WTC11 (cell line): Measurements from ENCODE around the gene SLC25A48. TPM values are rescaled to one million over a fixed set of nuclear protein-coding genes. Genes with fewer than 3 reads are reported as not detected.

ENCODE experiments used
- ATAC-seq: fragments of 200-7000 bp; cut with Tn5 transposase; 2 replicates; pipeline ENCODE4 v1.10.0; 2021; ENCODE audit warnings: mild to moderate bottlenecking, moderate library complexity
- CTCF ChIA-PET: fragments of 300-600 bp; sonication (Branson Sonifier 250); formaldehyde crosslinking; loops from one replicate; lab custom pipeline; 2021; ENCODE audit warnings: antibody characterized with exemption; lab: Charles Lee
- POLR2A ChIA-PET: fragments of 350-600 bp; sonication (Branson Sonifier 250); formaldehyde crosslinking; loops from one replicate; lab custom pipeline; 2021; ENCODE audit warnings: antibody characterized with exemption; lab: Charles Lee
- DNase-seq: peaks from one replicate; pipeline ENCODE4 v3.0.0; 2021; ENCODE audit warnings: low spot score
- H3K27ac Mint-ChIP-seq: 2 replicates; pipeline ENCODE4 v1.8.0; 2021; ENCODE audit warnings: mixed read lengths
- H3K27me3 Mint-ChIP-seq: 2 replicates; pipeline ENCODE4 v1.8.0; 2021; ENCODE audit warnings: low read depth, mild to moderate bottlenecking, moderate library complexity, mixed read lengths
- H3K36me3 Mint-ChIP-seq: 2 replicates; pipeline ENCODE4 v1.8.0; 2021; ENCODE audit warnings: mixed read lengths
- H3K4me1 Mint-ChIP-seq: 2 replicates; pipeline ENCODE4 v1.8.0; 2022; ENCODE audit warnings: mixed read lengths
- H3K4me3 Mint-ChIP-seq: 2 replicates; pipeline ENCODE4 v1.8.0; 2021; ENCODE audit warnings: mild to moderate bottlenecking, moderate library complexity, mixed read lengths
- H3K9me3 Mint-ChIP-seq: 2 replicates; pipeline ENCODE4 v1.8.0; 2021; ENCODE audit warnings: mixed read lengths
- AFF4 ChIP-seq: sonication (generic); formaldehyde crosslinking; IDR thresholded peaks from 2 replicates; pipeline ENCODE4 v1.8.1; 2023; ENCODE audit warnings: mild to moderate bottlenecking, missing genetic modification reagents, borderline replicate concordance
- ESRRA ChIP-seq: sonication (generic); formaldehyde crosslinking; IDR thresholded peaks from 2 replicates; pipeline ENCODE4 v1.8.1; 2022; ENCODE audit warnings: mild to moderate bottlenecking, missing genetic modification reagents, borderline replicate concordance
- FOXK1 ChIP-seq: sonication (generic); formaldehyde crosslinking; IDR thresholded peaks from 2 replicates; pipeline ENCODE4 v1.8.0; 2022; ENCODE audit warnings: mild to moderate bottlenecking, moderate library complexity, missing genetic modification reagents
- FOXP1 ChIP-seq: sonication (generic); formaldehyde crosslinking; IDR thresholded peaks from 2 replicates; pipeline ENCODE4 v1.8.0; 2022; ENCODE audit warnings: missing genetic modification reagents, mild to moderate bottlenecking, moderate library complexity, borderline replicate concordance
- GRHL2 ChIP-seq: fragments of 250-450 bp; sonication (Bioruptor Pico); IDR thresholded peaks from 2 replicates; pipeline ENCODE4 v1.8.0; 2022; ENCODE audit warnings: mild to moderate bottlenecking, moderate library complexity; ENCODE audit not compliant: insufficient replicate concordance, severe bottlenecking
- JAZF1 ChIP-seq: fragments of 250-450 bp; sonication (Bioruptor Pico); IDR thresholded peaks from 2 replicates; pipeline ENCODE4 v1.9.0; 2021; ENCODE audit warnings: moderate library complexity, mild to moderate bottlenecking, inconsistent platforms
- MXD4 ChIP-seq: fragments of 250-450 bp; sonication (Bioruptor Pico); IDR thresholded peaks from 2 replicates; pipeline ENCODE4 v1.8.0; 2021; ENCODE audit warnings: mild to moderate bottlenecking, moderate library complexity, borderline replicate concordance
- NR3C1 ChIP-seq: sonication (generic); formaldehyde crosslinking; conservative IDR thresholded peaks from 2 replicates; pipeline ENCODE4 v1.8.1; 2023; ENCODE audit warnings: low read depth, mild to moderate bottlenecking, missing genetic modification reagents
- RELA ChIP-seq: sonication (generic); formaldehyde crosslinking; IDR thresholded peaks from 2 replicates; pipeline ENCODE4 v1.8.1; 2022; ENCODE audit warnings: missing genetic modification reagents, mild to moderate bottlenecking, borderline replicate concordance
- SMAD3 ChIP-seq: sonication (generic); formaldehyde crosslinking; IDR thresholded peaks from 2 replicates; pipeline ENCODE4 v1.8.0; 2022; ENCODE audit warnings: missing genetic modification reagents, mild to moderate bottlenecking, borderline replicate concordance
- TEAD4 ChIP-seq: sonication (generic); formaldehyde crosslinking; IDR thresholded peaks from 2 replicates; pipeline ENCODE4 v1.8.0; 2022; ENCODE audit warnings: mild to moderate bottlenecking, missing genetic modification reagents
- ZNF219 ChIP-seq: sonication (generic); formaldehyde crosslinking; IDR thresholded peaks from 2 replicates; pipeline ENCODE4 v1.8.0; 2023; ENCODE audit warnings: missing genetic modification reagents, mild to moderate bottlenecking, borderline replicate concordance
- ZNF416 ChIP-seq: fragments of 250-450 bp; sonication (Bioruptor Pico); IDR thresholded peaks from 2 replicates; pipeline ENCODE4 v1.9.0; 2021; ENCODE audit warnings: mild to moderate bottlenecking, inconsistent platforms
- ZNF423 ChIP-seq: fragments of 250-450 bp; sonication (Bioruptor Pico); IDR thresholded peaks from 2 replicates; pipeline ENCODE4 v2.1.2; 2022; ENCODE audit warnings: mild to moderate bottlenecking, moderate library complexity
- total RNA-seq: library from RNA; stranded (reverse); gene quantifications from 3 replicates; pipeline ENCODE4 v1.2.3, GENCODE V29; 2021
- TF ChIP-seq, protein P1 (sequence below): sonication (generic); formaldehyde crosslinking; IDR thresholded peaks from 2 replicates; pipeline ENCODE4 v1.8.1; 2022; ENCODE audit warnings: low read depth, missing genetic modification reagents, borderline replicate concordance
- TF ChIP-seq, protein P2 (sequence below): sonication (generic); formaldehyde crosslinking; IDR thresholded peaks from 2 replicates; pipeline ENCODE4 v1.8.1; 2022; ENCODE audit warnings: low read depth, mild to moderate bottlenecking, moderate library complexity, missing genetic modification reagents, borderline replicate concordance
- TF ChIP-seq, protein P3 (sequence below): fragments of 250-450 bp; sonication (Bioruptor Pico); IDR thresholded peaks from 2 replicates; pipeline ENCODE4 v2.1.2; 2022; ENCODE audit warnings: mild to moderate bottlenecking, moderate library complexity
- TF ChIP-seq, protein P4 (sequence below): sonication (generic); formaldehyde crosslinking; IDR thresholded peaks from 2 replicates; pipeline ENCODE4 v1.8.1; 2023; ENCODE audit warnings: mild to moderate bottlenecking, missing genetic modification reagents, moderate library complexity
- TF ChIP-seq, protein P5 (sequence below): sonication (generic); formaldehyde crosslinking; IDR thresholded peaks from 2 replicates; pipeline ENCODE4 v1.8.1; 2023; ENCODE audit warnings: mild to moderate bottlenecking, moderate library complexity, missing genetic modification reagents
- TF ChIP-seq, protein P6 (sequence below): sonication (generic); formaldehyde crosslinking; IDR thresholded peaks from 2 replicates; pipeline ENCODE4 v1.8.0; 2023; ENCODE audit warnings: missing genetic modification reagents, mild to moderate bottlenecking, borderline replicate concordance

The SLC25A48 gene
- total RNA-seq, 1 experiment from 2014 or later: 1.1 TPM

DNA sequence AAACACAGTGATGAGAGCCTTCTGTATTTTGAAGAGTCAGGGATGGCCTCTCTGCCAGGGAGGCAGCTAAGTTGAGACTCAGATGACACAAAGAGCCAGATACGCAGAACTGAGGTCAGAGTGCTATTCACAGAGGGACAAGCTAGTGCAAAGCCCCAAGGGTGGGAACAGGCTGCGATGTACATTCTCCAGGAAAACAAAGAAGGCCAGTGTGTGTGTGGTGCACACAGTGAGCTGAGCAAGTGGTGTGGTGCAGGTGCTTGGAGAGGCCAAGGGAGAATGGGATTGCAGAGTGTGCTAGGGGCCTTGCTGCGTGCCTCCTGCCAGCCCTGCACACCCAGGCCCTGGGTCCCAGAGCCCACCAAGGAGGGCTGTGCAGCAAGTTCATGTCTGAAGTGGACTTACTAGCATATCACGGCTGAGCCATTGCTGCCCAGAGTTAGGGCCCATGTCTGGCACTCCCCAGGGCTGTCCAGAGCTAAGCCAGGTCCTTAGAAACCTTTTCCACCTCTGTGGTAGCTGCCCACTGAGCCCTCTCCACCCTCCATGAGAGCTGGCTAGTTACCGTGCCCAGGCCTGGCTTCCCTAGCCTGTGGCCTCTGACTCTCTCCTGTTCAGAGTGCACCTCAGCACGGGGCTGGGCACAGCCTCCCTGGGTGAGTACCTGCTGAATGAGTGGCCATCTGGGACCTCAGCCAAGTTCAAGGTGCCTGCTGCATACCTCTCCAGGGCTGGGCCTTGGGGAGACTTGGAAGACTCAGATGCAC, 9.3 kb downstream of the SLC25A48 start:
- peaks cover 12% of the 10 kb centered on the region for H3K9me3 Mint-ChIP-seq
- DNase-seq: no peak
- no peak for TF ChIP-seq TEAD4 (CRISPR knock-in tag)
- TF ChIP-seq, protein P1, sequence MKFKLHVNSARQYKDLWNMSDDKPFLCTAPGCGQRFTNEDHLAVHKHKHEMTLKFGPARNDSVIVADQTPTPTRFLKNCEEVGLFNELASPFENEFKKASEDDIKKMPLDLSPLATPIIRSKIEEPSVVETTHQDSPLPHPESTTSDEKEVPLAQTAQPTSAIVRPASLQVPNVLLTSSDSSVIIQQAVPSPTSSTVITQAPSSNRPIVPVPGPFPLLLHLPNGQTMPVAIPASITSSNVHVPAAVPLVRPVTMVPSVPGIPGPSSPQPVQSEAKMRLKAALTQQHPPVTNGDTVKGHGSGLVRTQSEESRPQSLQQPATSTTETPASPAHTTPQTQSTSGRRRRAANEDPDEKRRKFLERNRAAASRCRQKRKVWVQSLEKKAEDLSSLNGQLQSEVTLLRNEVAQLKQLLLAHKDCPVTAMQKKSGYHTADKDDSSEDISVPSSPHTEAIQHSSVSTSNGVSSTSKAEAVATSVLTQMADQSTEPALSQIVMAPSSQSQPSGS (CRISPR knock-in tag): no peak
- no peak for TF ChIP-seq ESRRA (CRISPR knock-in tag)
- no peak for TF ChIP-seq ZNF219 (CRISPR knock-in tag)
- no peak for TF ChIP-seq ZNF416 (CRISPR knock-in tag)
- TF ChIP-seq, protein P2, sequence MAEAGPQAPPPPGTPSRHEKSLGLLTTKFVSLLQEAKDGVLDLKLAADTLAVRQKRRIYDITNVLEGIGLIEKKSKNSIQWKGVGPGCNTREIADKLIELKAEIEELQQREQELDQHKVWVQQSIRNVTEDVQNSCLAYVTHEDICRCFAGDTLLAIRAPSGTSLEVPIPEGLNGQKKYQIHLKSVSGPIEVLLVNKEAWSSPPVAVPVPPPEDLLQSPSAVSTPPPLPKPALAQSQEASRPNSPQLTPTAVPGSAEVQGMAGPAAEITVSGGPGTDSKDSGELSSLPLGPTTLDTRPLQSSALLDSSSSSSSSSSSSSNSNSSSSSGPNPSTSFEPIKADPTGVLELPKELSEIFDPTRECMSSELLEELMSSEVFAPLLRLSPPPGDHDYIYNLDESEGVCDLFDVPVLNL (CRISPR knock-in tag): no peak
- TF ChIP-seq JAZF1 (CRISPR knock-in tag): no peak
- no peak for TF ChIP-seq RELA (CRISPR knock-in tag)
- TF ChIP-seq NR3C1 (CRISPR knock-in tag): no peak
- TF ChIP-seq, protein P3, sequence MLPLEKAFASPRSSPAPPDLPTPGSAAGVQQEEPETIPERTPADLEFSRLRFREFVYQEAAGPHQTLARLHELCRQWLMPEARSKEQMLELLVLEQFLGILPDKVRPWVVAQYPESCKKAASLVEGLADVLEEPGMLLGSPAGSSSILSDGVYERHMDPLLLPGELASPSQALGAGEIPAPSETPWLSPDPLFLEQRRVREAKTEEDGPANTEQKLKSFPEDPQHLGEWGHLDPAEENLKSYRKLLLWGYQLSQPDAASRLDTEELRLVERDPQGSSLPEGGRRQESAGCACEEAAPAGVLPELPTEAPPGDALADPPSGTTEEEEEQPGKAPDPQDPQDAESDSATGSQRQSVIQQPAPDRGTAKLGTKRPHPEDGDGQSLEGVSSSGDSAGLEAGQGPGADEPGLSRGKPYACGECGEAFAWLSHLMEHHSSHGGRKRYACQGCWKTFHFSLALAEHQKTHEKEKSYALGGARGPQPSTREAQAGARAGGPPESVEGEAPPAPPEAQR: no peak
- TF ChIP-seq GRHL2 (CRISPR knock-in tag): no peak
- no peak for TF ChIP-seq MXD4 (CRISPR knock-in tag)
- no peak for TF ChIP-seq AFF4 (CRISPR knock-in tag)
- TF ChIP-seq ZNF423 (CRISPR knock-in tag): no peak
- no peak for TF ChIP-seq SMAD3 (CRISPR knock-in tag)
- TF ChIP-seq, protein P4, sequence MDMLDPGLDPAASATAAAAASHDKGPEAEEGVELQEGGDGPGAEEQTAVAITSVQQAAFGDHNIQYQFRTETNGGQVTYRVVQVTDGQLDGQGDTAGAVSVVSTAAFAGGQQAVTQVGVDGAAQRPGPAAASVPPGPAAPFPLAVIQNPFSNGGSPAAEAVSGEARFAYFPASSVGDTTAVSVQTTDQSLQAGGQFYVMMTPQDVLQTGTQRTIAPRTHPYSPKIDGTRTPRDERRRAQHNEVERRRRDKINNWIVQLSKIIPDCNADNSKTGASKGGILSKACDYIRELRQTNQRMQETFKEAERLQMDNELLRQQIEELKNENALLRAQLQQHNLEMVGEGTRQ: no peak
- TF ChIP-seq FOXP1 (CRISPR knock-in tag): no peak
- TF ChIP-seq, protein P5, sequence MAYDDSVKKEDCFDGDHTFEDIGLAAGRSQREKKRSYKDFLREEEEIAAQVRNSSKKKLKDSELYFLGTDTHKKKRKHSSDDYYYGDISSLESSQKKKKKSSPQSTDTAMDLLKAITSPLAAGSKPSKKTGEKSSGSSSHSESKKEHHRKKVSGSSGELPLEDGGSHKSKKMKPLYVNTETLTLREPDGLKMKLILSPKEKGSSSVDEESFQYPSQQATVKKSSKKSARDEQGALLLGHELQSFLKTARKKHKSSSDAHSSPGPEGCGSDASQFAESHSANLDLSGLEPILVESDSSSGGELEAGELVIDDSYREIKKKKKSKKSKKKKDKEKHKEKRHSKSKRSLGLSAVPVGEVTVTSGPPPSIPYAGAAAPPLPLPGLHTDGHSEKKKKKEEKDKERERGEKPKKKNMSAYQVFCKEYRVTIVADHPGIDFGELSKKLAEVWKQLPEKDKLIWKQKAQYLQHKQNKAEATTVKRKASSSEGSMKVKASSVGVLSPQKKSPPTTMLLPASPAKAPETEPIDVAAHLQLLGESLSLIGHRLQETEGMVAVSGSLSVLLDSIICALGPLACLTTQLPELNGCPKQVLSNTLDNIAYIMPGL (CRISPR knock-in tag): no peak
- TF ChIP-seq, protein P6, sequence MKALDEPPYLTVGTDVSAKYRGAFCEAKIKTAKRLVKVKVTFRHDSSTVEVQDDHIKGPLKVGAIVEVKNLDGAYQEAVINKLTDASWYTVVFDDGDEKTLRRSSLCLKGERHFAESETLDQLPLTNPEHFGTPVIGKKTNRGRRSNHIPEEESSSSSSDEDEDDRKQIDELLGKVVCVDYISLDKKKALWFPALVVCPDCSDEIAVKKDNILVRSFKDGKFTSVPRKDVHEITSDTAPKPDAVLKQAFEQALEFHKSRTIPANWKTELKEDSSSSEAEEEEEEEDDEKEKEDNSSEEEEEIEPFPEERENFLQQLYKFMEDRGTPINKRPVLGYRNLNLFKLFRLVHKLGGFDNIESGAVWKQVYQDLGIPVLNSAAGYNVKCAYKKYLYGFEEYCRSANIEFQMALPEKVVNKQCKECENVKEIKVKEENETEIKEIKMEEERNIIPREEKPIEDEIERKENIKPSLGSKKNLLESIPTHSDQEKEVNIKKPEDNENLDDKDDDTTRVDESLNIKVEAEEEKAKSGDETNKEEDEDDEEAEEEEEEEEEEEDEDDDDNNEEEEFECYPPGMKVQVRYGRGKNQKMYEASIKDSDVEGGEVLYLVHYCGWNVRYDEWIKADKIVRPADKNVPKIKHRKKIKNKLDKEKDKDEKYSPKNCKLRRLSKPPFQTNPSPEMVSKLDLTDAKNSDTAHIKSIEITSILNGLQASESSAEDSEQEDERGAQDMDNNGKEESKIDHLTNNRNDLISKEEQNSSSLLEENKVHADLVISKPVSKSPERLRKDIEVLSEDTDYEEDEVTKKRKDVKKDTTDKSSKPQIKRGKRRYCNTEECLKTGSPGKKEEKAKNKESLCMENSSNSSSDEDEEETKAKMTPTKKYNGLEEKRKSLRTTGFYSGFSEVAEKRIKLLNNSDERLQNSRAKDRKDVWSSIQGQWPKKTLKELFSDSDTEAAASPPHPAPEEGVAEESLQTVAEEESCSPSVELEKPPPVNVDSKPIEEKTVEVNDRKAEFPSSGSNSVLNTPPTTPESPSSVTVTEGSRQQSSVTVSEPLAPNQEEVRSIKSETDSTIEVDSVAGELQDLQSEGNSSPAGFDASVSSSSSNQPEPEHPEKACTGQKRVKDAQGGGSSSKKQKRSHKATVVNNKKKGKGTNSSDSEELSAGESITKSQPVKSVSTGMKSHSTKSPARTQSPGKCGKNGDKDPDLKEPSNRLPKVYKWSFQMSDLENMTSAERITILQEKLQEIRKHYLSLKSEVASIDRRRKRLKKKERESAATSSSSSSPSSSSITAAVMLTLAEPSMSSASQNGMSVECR: no peak
- TF ChIP-seq FOXK1: no peak
- ChIA-PET CTCF (interaction anchor here (0.9 to 1.4 kb wide), 3 partner anchors 36 to 290 kb away, joined by 3 to 4 read pairs (median 3); no protein-coding TSS in a partner anchor), POLR2A (no interaction called here)
- H3K4me1 Mint-ChIP-seq: no peaks in the 10 kb centered on the region
- H3K27me3 Mint-ChIP-seq: peaks cover 6% of the 10 kb centered on the region
- no peak overlapping the region for H3K4me3 Mint-ChIP-seq
- no peak for ATAC-seq
- H3K36me3 Mint-ChIP-seq: peaks cover 2% of the 10 kb centered on the region
- H3K27ac Mint-ChIP-seq: no peak overlapping the region
